Pulmonary artery endothelial cell (primary cell): Measurements from ENCODE around the gene WNT11. TPM values are rescaled to one million over a fixed set of nuclear protein-coding genes. Genes with fewer than 3 reads are reported as not detected.
"Not testable (repeated sequence)": the region's sequence is repeated elsewhere in the genome, so short reads cannot be mapped to it uniquely, and the experiment has no call there.

Experiments
- DNase-seq: peaks from one replicate; pipeline ENCODE4 v3.0.0-alpha.2; 2011; ENCODE audit warnings: low read depth, low spot score
- total RNA-seq: library from RNA; depleted of rRNA; stranded (reverse); fragments of >200 nt; gene quantifications from 2 replicates; pipeline ENCODE4 v1.2.3, GENCODE V29; 2014

The WNT11 gene
- total RNA-seq, 1 donor from 2014 or later: not detected

DNA sequence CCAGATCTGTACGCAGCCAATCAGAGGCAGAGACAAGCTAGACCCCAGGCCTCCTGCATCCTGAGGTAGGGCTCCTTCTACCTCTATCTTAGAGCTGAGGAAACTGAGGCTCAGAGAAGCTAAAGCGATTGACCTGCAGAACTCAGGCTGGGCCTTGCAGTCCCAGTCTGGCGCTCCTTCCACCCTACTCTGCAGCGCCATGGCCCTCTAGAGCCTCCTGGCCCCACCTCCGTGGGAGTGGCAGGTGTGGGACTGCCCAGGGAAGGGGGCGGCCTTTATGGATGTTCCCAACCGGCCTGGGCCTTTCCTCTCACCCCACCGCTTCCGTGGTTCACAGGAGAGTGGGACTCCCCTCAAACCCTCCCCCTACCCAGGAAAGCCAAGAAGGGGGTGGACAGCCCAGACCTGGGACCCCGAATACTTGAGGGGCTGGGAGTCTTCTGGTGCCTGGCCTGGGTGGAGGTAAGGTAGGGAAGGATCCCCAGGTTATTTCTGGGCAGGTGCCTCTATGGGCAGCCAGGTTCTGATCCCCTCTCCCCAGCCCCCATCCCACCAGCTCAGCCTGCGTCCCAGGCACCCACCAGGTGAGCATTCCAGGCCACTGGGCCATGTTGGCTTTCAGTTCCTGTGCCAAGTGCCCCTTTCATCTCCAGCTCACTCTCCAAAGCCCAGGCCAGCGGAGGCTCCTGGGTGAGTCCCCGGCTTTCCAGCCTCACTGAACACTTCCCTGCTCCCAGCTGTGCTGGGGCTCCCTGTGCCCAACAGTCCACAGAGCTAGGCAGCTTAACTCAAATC, 3.0 kb downstream of the WNT11 start:
- no peak for DNase-seq

GRCh38 chr11:76201672-76202412, 4.5 kb downstream of the WNT11 start:
- DNase-seq: no peak

DNA sequence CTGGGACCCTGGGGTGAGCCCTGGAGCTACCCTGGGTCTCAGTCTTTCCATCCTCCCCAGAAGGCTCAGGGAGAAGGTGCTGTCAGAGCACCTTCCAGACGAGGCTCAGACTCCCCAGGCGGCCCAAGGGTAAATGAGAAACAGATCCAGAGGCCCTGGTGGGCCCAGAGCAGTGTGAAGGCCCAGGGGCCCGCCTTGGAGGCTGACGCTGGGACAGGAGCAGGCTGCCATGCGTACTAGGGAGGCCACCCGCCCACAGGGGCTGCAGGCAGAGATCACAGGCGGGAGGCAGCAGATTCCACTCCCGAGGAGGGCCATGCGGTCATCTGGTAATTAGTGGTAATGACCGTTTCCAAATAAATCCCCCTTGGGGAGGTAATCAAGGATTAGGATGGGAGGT, 5.2 kb downstream of the WNT11 start:
- DNase-seq: no peak

DNA sequence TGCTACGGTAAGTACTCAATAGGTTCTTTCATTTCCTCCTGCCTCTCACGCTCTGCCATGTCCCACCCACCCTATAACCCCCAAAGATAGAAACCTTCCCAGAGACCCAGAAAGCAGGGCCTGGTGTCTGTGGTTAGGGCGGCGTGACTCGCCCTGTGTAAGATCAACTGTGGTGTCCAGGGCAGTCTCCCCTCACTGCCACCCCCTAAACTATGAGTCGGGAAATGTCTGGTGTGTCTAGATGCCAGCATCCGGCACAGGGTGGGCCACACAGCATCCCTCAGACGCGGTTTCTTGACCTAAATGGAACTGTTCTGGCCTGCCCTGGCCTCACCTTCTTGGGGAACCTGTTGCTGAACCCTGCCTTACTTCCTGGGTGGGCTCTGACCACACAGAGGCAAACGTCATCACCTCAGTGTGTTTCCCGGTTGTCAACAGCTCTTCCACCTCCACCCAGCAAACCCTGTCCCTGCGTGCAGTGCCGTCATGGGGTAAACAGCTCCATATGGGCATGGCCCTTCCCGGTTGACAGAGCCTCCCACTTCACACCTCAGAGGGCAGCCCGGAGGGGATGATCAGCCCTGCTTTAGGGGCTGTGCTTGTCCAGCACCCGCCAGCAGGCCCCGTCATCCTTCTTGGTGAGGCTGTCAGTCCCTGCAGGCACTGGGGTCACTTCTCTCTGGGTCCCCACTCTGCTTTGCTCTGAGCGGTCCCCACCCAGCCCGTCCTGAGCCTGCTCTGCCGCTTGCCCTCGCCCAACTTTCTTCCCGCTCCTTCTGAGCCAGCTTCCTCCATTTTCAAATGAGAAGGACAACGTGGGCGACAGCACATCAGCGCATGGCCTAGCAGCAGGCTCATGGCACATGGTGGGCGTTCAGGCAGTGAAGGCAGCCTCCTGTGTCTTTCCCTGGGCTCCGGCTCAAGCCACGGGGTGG, 6.0 kb downstream of the WNT11 start:
- DNase-seq: no peak

DNA sequence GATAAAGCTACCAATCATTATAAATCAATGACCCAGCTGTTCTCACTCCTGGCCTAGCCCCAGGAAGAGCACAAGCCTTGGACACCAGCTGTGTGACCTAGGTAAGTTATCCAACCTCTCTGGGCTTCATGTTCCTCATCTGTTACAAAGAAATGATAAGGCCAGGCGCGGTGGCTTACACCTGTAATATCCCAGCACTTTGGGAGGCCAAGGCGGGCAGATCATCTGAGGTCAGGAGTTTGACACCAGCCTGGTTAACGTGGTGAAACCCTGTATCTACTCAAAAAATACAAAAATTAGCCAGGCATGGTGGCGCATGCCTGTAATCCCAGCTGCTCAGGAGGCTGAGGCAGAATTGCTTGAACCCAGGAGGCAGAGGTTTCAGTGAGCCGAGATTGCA, 7.6 kb downstream of the WNT11 start:
- not testable (repeated sequence) for DNase-seq

DNA sequence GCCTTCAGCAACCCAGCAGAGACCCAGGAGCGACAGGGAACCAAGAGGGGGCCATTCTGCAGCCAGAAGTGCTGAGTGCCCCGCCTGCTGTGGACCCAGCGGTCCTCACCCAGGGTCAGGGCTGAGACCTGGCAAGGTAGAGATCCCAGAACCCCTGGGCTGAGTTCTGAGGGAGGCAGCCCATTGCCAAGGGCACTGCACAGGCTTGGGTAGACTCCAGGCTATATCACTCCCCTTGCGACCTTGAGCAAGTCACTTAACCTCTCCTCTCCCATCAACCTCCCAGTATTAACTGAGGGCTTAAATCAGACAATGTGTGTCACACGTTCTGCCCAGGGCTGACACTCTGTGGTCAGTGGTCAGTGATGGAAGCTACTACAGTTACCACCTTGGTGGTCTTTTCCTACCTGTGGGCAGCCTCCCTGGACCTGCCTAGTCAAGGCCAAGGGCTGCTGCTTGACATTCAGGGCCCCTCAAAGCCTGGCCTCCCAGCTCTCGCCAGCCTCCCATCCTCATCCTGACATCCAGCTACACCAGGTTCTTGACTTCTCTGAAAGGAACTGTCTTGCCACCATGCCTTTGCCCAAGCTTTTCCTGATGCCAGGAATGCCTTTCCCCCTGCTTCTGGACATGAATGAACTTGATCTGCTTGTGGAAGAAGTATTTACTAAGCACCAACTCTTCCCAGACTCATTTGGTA, 8.2 kb downstream of the WNT11 start:
- DNase-seq: no peak

DNA sequence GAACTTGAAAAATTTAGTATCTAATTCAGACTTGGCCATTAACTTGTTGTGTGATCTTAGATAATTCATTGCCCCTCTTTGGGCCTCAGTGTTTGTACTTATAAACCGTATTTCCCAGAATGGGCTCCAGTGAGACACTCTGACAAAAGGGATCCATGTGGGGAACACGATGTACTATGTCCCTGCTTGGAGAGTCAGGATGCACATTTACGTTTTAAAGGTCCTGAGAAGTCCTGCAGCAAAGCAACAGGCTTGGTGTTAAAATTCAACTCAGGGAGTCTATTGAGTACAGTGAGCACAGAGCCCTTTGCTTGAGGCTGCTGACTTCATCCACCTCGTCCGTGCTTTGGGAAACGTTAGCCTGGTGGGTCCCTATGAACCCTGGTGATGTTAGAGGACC, 9.0 kb downstream of the WNT11 start:
- DNase-seq: no peak

DNA sequence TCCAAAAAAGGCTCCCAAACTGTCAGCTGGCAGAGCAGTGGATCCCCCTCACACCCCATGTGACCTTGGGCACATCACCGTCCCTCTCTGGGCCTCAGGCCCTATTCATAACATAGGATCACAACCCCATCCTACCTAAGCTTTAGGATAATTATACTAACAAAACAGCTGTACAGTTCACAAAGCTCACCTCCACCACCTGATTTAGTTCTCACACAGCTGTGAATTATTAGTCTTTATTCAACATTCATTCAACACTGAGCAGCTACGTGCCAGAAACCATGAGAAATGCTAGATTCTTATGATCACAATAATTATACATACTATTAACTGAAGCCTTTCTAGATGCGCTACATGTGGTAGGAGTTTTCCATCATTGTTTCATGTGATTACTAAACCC, 9.5 kb downstream of the WNT11 start:
- no peak for DNase-seq

DNA sequence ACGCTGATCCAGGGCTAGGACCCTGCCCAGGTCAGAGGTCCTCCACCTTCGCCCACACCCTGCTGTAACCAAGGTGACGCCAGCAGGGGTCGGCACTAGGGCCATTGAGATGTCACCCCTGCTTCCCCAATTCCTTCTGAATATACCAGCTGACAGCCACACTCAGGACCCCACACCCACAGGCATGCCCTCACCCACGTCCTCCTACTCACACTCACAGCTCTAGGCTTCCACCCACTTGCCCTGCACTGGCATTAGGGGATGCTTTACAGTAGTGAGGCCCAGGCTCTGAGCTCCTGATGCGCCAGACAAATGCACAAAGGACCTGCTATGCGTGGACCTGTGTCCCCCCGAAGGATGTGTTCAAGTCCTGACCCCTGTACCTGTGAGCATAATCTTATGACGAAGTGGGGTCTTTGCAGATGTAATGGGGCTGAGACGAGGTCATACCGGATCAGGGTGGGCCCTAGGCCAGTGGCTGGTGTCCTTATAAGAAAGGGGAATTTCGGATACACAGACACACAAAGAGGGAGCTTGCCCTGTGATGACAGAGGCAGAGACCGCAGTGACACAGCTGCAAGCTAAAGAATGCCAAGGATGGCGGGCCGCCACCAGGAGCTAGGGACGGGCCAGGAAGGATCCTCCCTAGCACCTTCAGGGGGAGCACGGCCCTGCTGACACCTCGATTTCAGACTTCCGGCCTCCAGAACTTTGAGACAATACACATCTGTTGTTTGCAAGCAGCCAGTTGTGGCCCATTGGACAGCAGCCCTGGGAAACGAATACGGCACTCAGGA, 11.2 kb downstream of the WNT11 start:
- DNase-seq: no peak

- no peak for DNase-seq
These were observed 13.1 kb downstream of the WNT11 start for GRCh38 chr11:76193219-76193618.

DNA sequence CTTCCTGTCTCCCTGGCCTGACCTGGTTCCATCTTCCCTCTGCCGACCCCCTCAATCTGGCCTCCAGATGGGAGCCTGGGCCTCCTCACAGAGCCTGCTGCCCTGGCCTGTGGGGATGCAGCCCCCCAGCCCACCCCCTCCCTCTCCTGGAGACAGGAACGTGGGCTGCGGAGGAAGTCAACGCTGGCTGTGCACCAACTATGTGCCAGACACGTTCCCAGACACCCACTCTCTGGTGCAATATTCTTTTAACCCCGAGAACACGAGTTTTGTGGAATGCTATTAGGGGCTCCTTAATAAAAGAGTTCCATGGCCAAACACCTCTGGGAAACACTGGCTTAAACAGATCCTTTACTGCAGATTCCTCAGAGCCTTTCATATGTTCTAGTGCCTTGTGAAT, 15.9 kb downstream of the WNT11 start:
- DNase-seq: no peak

DNA sequence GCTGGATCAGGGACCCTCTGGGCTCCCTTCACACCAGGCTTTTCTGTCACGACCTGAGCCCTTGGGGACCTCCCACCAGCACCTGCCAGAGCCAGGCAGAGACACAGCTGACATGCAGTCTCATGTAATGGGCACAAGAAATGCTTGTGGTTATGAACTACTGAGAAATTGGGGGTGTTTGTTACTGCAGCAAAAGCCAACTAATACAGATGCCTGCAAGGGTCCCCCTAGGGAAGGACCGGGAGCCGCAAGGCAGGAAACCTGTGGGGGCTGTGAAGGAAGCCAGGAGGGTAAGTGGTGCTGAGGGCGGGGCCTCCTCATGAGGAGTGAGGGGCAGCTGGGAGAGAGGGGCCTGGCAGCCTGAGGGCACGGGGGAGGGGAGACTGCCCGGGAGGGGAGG, 16.6 kb downstream of the WNT11 start:
- no peak for DNase-seq

- no peak for DNase-seq
These were observed 17.4 kb downstream of the WNT11 start for GRCh38 chr11:76188873-76189272.

GRCh38 chr11:76186776-76187279, 19.5 kb downstream of the WNT11 start:
- DNase-seq: no peak

DNA sequence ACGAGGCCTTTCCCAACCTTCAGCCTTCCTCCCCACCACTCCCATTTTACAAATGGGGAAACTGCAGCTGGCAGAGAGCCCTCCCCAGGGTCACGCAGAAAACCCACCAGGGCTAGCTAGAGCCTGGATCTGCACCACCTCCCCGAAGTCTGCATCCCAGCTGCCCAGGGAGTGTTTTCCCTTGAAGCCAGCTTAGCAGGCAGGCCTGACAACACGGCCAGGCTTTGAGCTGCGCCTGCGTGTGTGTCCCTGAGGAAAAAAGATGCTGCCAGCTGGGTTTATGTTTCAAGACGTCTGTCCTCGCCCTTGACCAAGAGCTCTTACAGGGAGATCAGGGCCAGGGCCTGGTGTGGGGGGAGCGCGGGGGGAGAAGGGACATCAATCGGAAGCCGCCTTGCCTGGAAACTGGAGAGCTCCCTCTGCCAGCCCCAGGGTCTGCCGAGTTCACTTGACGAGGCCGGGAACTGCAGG, 20.3 kb downstream of the WNT11 start:
- no peak for DNase-seq

GRCh38 chr11:76185511-76185910, 20.8 kb downstream of the WNT11 start:
- no peak for DNase-seq

- DNase-seq: peak; percentile 8
These were observed 21.7 kb downstream of the WNT11 start for GRCh38 chr11:76184551-76184993.

- DNase-seq: no peak
These were observed 24.9 kb downstream of the WNT11 start for GRCh38 chr11:76181371-76181770.

DNA sequence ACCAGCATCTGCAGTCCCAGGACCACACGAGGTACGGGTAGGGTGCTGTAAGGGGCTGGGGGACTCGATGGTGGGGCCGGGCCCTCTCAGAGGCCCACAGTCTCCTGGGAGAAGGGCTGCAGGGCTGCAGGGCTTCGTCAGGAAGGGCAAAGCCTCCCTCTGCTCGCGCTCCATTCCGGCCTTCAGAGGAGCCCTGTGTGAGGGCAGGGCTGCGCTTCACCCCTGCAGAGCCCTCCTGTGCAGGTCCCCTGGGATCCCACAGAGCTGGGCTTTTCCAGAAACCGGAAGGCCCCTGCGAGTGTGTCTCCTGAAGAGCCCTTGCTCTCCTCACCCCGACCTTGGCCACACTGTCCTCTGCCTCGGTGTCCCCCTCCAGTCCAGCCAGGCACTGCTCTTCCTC, 27.2 kb downstream of the WNT11 start:
- no peak for DNase-seq

GRCh38 chr11:76177250-76177686, 29.0 kb downstream of the WNT11 start:
- no peak for DNase-seq
